Fibroblast of upper back skin (primary cell): ENCODE data around the gene MTHFD1L.

Experiments
- DNase-seq: peaks from one replicate; pipeline ENCODE4 v3.0.0-alpha.2; 2013

MTHFD1L gene

GRCh38 chr6:151044465-151045441, 179.3 kb downstream of the MTHFD1L start:
- DNase-seq: peak; percentile 88

GRCh38 chr6:151045511-151046222, 180.2 kb downstream of the MTHFD1L start:
- DNase-seq: peak; percentile 78

DNA sequence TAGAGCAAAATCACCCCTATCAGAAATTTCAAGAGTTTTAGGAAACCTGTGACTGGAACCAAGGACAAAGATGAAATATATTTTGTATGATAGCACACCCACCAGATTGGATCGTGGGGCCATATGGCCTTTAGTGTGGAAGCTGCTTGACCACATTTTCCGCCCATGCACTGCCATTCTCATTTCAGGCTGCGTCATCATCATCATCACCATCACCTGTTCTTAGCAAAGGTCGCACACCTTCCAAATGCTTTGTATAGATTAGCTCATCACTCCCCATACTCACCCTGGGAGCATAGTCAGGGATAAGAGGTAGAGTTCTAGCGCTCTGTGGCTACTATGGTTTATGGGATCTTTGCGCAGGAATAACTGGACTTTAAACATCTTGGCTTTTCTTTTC, 185.7 kb downstream of the MTHFD1L start:
- no peak for DNase-seq

GRCh38 chr6:151052021-151052646, 186.6 kb downstream of the MTHFD1L start:
- no peak for DNase-seq

DNA sequence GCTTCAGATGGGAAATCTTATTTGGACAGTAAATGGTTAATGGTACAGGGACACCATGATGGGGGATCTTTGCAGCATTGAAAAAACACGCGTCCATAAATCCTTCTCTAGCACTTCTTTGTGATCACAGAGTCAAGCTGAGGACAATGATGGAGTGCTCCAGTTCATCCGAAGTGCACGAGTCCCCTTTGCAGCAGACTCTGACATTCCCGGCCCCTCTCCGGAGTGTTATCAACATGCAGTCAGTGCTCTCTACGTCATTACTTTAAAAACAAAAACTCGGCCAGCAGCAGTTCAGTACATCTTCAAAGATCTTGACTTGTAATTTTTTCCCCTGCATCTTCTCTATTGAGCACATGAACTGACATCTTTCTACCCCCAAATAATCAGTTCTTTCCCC, 188.8 kb downstream of the MTHFD1L start:
- peak; percentile 25 for DNase-seq

DNA sequence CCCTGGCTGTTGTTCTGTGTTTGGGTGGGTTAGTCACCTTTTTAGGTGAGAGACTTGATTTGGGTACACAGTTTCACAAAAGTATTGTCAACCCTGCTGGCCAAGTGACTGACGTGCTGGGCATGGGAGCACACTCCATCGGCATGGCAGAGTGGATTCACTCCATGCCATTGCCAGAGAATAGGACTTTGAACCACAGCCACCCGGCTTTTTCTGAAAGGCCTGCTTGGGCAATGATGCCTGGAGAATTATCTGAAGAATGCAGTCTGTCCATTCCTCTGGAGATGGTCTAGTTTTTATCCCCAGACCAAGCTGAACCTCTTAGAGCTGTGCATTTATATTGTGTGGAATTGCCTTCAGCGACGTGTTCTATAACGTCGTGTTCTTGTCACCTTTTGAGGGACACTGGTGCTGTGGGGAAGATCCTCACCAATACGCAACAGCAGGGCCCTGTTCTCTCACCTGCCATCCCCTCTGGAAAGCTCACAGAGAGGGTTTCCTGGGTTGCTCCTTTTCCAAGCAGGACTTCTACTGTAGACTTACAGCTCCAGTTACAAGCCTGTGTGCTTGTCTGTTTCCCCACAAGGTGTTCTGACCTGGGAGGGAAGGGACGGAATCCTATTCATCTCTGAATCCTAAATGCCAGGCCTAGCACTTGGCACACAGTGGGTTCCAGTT, 190.9 kb downstream of the MTHFD1L start:
- no peak for DNase-seq

GRCh38 chr6:151057061-151057460, 191.6 kb downstream of the MTHFD1L start:
- DNase-seq: no peak

- DNase-seq: peak; percentile 50
Observed at GRCh38 chr6:151058021-151058733, 192.7 kb downstream of the MTHFD1L start.

GRCh38 chr6:151059612-151060095, 194.2 kb downstream of the MTHFD1L start:
- DNase-seq: no peak

DNA sequence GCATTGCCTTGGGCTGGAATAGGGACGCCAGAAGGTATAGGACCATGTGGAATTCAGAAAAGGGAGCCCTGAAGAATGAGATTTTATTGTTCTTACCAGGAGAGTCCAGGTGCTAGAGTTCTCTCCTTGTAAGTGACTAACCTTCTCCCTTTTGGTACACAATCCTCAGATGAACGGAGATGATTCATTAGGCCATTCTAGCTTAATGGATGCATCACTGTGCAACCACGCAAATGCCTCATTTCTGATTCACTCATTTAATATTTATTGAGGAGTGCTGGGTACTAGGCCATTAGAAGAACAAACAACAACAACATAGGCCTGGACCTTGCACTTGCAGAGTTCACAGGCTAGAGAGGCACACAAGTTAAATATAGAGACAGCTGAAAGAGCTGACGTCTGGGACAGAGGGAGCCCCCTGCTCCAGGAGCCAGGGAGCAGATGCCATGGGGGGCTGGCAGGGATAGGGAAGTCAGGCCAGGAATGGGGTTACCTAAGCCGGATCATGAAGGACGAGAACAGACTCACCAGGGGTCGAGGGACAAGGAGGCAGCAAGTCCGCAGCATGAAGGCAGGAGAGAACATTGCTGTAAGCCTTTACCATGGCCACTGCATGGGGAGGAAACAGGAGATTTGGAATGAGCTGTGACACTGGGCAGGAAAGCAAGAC, 194.7 kb downstream of the MTHFD1L start:
- DNase-seq: peak; percentile 86

DNA sequence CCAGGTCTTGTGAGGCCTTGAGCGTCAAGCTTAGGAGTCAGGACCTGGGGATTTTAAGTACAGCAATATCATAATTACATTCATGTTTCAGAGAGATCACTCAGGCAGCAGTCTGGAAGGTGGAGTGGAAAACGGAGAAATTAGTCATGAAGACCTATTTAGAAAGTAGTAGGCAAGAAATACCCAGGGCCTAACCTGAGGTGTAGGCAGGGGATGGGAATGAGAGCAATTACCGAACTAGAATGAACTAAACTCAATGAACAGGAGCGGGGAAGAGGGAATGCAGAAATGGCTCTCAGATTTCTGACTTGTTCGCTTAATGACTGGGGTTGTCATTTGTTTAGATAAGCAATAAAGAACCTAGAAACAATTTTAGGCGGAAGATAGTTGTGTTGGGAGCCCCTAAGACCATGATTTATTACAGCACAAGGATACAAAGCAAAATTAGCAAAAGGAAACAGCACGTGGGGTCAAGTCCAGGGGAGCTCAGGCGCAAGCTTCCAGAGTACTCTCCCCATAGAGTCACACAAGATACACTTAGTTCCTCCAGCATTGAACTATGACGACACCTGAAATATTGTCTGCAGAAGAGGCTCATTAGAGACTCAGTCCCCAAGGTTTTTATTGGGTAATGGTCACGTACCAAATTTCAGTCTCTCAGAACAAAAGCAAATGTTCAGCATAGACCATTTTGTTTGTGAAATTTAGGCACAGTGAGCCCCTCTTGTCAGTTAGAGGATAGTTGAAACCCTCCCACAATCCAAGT, 195.4 kb downstream of the MTHFD1L start:
- no peak for DNase-seq

GRCh38 chr6:151063352-151063751, 197.8 kb downstream of the MTHFD1L start:
- peak; percentile 90 for DNase-seq

DNA sequence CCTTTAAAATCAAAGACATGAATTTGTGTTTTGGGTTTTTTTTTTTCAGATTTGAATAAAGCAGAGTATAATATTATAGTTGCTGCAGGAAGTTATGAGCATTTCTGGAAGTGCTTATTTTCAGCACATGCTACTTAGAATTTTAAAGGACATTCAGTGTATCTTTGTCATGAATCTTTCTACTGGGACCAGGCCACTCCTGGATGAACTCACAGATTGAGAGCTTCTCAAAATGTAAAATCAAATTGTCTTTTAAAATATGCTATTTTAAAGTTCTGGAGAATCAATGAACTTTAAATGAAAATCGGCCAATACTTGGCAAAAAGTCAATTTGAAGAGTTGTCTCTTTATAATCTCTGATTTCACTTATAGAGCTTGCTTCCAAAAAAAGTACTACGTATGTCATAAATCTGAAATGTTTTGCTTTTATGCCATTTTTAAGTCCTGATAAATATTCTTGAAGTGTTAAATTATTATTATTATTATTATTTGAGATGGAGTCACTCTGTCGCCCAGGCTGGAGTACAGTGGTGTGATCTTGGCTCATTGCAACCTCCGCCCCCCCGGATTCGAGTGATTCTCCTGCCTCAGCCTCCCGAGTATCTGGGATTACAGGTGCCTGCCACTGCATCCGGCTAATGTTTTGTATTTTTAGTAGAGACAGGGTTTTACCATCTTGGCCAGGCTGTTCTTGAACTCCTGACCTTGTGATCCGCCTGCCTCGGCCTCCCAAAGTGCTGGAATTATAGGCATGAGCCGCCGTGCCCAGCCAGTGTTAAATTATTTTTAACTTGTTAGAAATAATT, 198.5 kb downstream of the MTHFD1L start:
- DNase-seq: no peak

- DNase-seq: no peak
Observed at GRCh38 chr6:151065027-151065815, 199.7 kb downstream of the MTHFD1L start.

GRCh38 chr6:151067684-151068596, 202.4 kb downstream of the MTHFD1L start:
- DNase-seq: peak; percentile 80

- DNase-seq: peak; percentile 89
Observed at GRCh38 chr6:151068761-151069312, 203.3 kb downstream of the MTHFD1L start.

DNA sequence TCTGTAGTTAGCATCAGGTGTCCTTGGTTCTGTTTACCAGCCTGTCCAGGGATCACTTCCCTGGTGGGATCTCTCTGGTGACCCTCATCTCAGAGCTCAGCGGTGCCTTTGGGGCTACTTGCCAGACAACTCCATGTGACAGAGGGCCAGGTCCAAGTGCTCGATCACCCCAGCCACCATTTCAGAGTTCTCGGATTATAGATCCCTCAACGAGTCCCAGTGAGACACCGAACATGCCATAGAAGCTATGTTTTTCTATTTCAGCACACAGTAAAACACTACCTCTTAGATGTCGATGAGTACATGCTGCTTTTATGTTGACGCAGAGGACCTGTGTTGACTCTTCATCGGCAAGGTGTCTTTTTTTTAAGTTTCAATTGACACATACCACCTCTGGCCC, 204.1 kb downstream of the MTHFD1L start:
- no peak for DNase-seq
